HEK293T (cell line): ENCODE data around the gene ZNF444.

Source experiments
- ELF4 ChIP-seq: fragments of 450-650 bp; IDR thresholded peaks from 2 replicates; pipeline ENCODE4 v1.6.1; 2017; ENCODE audit warnings: antibody characterized with exemption
- FOXA1 ChIP-seq: fragments of 450-650 bp; IDR thresholded peaks from 2 replicates; pipeline ENCODE4 v1.6.1; 2016; ENCODE audit warnings: mild to moderate bottlenecking
- FOXM1 ChIP-seq: fragments of 450-650 bp; IDR thresholded peaks from 2 replicates; pipeline ENCODE4 v1.6.1; 2017; ENCODE audit warnings: mild to moderate bottlenecking, borderline replicate concordance
- HDGF ChIP-seq: fragments of 450-650 bp; IDR thresholded peaks from 2 replicates; pipeline ENCODE4 v1.6.1; 2017; ENCODE audit warnings: antibody characterized with exemption, borderline replicate concordance
- LEF1 ChIP-seq: fragments of 450-650 bp; IDR thresholded peaks from 2 replicates; pipeline ENCODE4 v1.6.1; 2017; ENCODE audit warnings: mild to moderate bottlenecking, borderline replicate concordance
- NFRKB ChIP-seq: fragments of 450-650 bp; IDR thresholded peaks from 2 replicates; pipeline ENCODE4 v1.6.1; 2016; ENCODE audit warnings: mild to moderate bottlenecking, moderate library complexity
- PKNOX1 ChIP-seq: fragments of 450-650 bp; IDR thresholded peaks from 2 replicates; pipeline ENCODE4 v1.6.1; 2016
- SP1 ChIP-seq: fragments of 450-650 bp; IDR thresholded peaks from 2 replicates; pipeline ENCODE4 v1.6.1; 2017
- SUZ12 ChIP-seq: fragments of 450-650 bp; IDR thresholded peaks from 2 replicates; pipeline ENCODE4 v1.6.1; 2016; ENCODE audit warnings: mild to moderate bottlenecking
- ZNF384 ChIP-seq: fragments of 450-650 bp; IDR thresholded peaks from 2 replicates; pipeline ENCODE4 v1.6.1; 2016

DNA sequence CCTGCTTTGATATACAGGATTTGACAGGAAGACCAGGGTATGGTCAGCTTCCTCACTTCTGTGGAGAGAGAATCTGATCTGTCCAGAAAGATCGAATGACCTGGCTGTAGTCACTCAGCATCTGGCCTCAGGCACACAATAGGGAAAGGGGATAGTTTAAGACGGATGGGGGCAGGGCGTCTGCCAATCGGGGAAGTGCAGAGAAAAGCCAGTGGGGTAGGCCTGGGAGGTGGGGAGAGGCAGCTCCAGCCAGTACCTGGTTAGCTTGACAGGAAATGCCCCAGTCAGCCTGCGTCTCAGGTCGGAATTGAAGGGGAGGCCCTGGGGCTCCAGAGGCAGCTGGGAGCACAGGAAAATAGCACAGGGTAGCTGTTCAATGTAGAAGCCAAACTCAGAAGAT, 12.4 kb downstream of the ZNF444 start:
- TF ChIP-seq ELF4 = no peak
- no peak for TF ChIP-seq FOXA1
- no peak for TF ChIP-seq SP1
- no peak for TF ChIP-seq LEF1
- no peak for TF ChIP-seq ZNF384
- TF ChIP-seq FOXM1 = no peak
- TF ChIP-seq PKNOX1 = no peak
- TF ChIP-seq SUZ12 = no peak
- TF ChIP-seq HDGF = no peak
- no peak for TF ChIP-seq NFRKB
